T-cell (primary cell): ENCODE results near the gene HADHB. TPM values are rescaled to one million over a fixed set of nuclear protein-coding genes. Genes with fewer than 3 reads are reported as not detected.

Experiments
- ATAC-seq, 4 experiments: fragments of 200-7000 bp in 3 of 4; fragments of 150-1000 bp in 1 of 4; cut with Tn5 transposase; replicated peaks in 1 of 4; 1 replicate in 3 of 4; 2 replicates in 1 of 4; pipeline ENCODE4 v1.10.0; 2021; ENCODE audit warnings: moderate library complexity in 3 of 4, mild to moderate bottlenecking in 2 of 4, moderate number of reproducible peaks in 1 of 4
- CTCF ChIA-PET, 2 donors: fragments of 300-600 bp; sonication (Branson Sonifier 250); formaldehyde crosslinking; loops; one replicate each; lab custom pipeline; 2022; ENCODE audit warnings: antibody characterized with exemption in 2 of 2; lab: Charles Lee
- POLR2A ChIA-PET, 2 donors: fragments of 300-600 bp; sonication (Branson Sonifier 250); formaldehyde crosslinking; loops; one replicate each; lab custom pipeline; 2022; ENCODE audit warnings: antibody characterized with exemption in 2 of 2; lab: Charles Lee
- DNase-seq, 35 experiments: peaks; one replicate each; pipeline versions ENCODE4 v3.0.0 to v3.0.0-alpha.2; 2013 to 2023
- H3K27ac ChIP-seq: one replicate; pipeline ENCODE4 v1.5.1; 2013; ENCODE audit warnings: low read length
- H3K27me3 ChIP-seq, 2 experiments: replicated peaks in 1 of 2; 1 replicate in 1 of 2; 2 replicates in 1 of 2; pipeline versions ENCODE4 v1.6.1 to v1.7.0; 2013; ENCODE audit warnings: low read length in 1 of 2, mixed read lengths in 1 of 2; ENCODE audit not compliant: control insufficient read depth in 2 of 2, insufficient read depth in 2 of 2; ENCODE audit errors: extremely low read depth in 1 of 2
- H3K36me3 ChIP-seq, 2 donors: 1 replicate in 1 of 2; 2 replicates in 1 of 2; pipeline versions ENCODE4 v1.6.1 to v1.7.0; 2013; ENCODE audit warnings: low read length in 1 of 2; ENCODE audit not compliant: control insufficient read depth in 2 of 2, insufficient read depth in 1 of 2; ENCODE audit errors: extremely low read depth in 1 of 2
- H3K4me1 ChIP-seq, 2 experiments: 1 replicate in 1 of 2; 2 replicates in 1 of 2; pipeline versions ENCODE4 v1.6.1 to v1.7.0; 2013; ENCODE audit warnings: low read length in 2 of 2, mixed read lengths in 1 of 2; ENCODE audit not compliant: insufficient read depth in 2 of 2, control insufficient read depth in 1 of 2; ENCODE audit errors: extremely low read depth in 1 of 2
- H3K4me3 ChIP-seq, 2 donors: 1 replicate in 1 of 2; 2 replicates in 1 of 2; pipeline versions ENCODE4 v1.5.1 to v1.7.0; 2013; ENCODE audit warnings: mild to moderate bottlenecking in 2 of 2, low read length in 1 of 2, moderate library complexity in 1 of 2; ENCODE audit not compliant: control insufficient read depth in 1 of 2; ENCODE audit errors: extremely low read depth in 1 of 2
- H3K9me3 ChIP-seq: 2 replicates; pipeline ENCODE4 v1.7.0; 2013
- H3K27ac Mint-ChIP-seq, 2 donors: one replicate each; pipeline ENCODE4 v1.8.0; 2020 to 2021; ENCODE audit warnings: mild to moderate bottlenecking in 2 of 2, mixed read lengths in 2 of 2
- H3K27me3 Mint-ChIP-seq, 2 donors: one replicate each; pipeline ENCODE4 v1.8.0; 2021 to 2022; ENCODE audit warnings: mixed read lengths in 2 of 2
- H3K36me3 Mint-ChIP-seq: one replicate; pipeline ENCODE4 v1.8.0; 2021; ENCODE audit warnings: mixed read lengths
- H3K4me1 Mint-ChIP-seq, 3 donors: one replicate each; pipeline ENCODE4 v1.8.0; 2020 to 2022; ENCODE audit warnings: mixed read lengths in 3 of 3, mild to moderate bottlenecking in 1 of 3
- H3K4me3 Mint-ChIP-seq, 3 donors: one replicate each; pipeline ENCODE4 v1.8.0; 2020 to 2022; ENCODE audit warnings: mild to moderate bottlenecking in 3 of 3, mixed read lengths in 3 of 3, moderate library complexity in 3 of 3
- H3K9me3 Mint-ChIP-seq, 3 donors: one replicate each; pipeline ENCODE4 v1.8.0; 2020 to 2022; ENCODE audit warnings: mixed read lengths in 3 of 3
- WGBS: methylation state at CpG from one replicate; pipeline ENCODE4 v1.1.5; 2013; ENCODE audit warnings: missing lambda C conversion rate; ENCODE audit not compliant: insufficient coverage; 5-methylcytosine and 5-hydroxymethylcytosine counted together
- total RNA-seq, 35 experiments: library from RNA in 6 of 35; stranded (reverse) in 6 of 35; fragments of 120-200 nt in 1 of 35; gene quantifications; one replicate each; pipeline versions ENCODE4 v1.2.1 to v1.2.4 and lab custom pipeline; 2013 to 2026

HADHB gene
- total RNA-seq, 5 donors from 2014 or later (not counting 1 experiment from before 2014, with no cell fraction given) = 44.4 to 62.9 (median 54.3) TPM

GRCh38 chr2:26279886-26280285 is 35.1 kb downstream of the HADHB start:
- no peaks in the 10 kb centered on the region for H3K4me1 ChIP-seq
- H3K27ac ChIP-seq = no peak overlapping the region
- DNase-seq (no peak), ATAC-seq (no peak)
- no peaks in the 10 kb centered on the region for H3K4me1 Mint-ChIP-seq
- H3K27me3 ChIP-seq = no peaks in the 10 kb centered on the region
- CTCF ChIA-PET = no interaction called here
- peaks cover 4 to 69% of the 10 kb centered on the region in 2 donors for H3K36me3 ChIP-seq
- POLR2A ChIA-PET = no interaction called here
- peaks cover 60% of the 10 kb centered on the region for H3K36me3 Mint-ChIP-seq
- H3K27me3 Mint-ChIP-seq = no peaks in the 10 kb centered on the region
- H3K9me3 ChIP-seq = no peaks in the 10 kb centered on the region
- WGBS = no CpG with 5 or more reads among the region's 3 CpGs
- no peaks in the 10 kb centered on the region for H3K9me3 Mint-ChIP-seq
- no peak overlapping the region for H3K4me3 ChIP-seq
- H3K4me3 Mint-ChIP-seq = no peak overlapping the region
- H3K27ac Mint-ChIP-seq = no peak overlapping the region

- Mint-ChIP-seq H3K4me3 (no peak overlapping the region), H3K9me3 (no peaks in the 10 kb centered on the region), H3K4me1 (no peaks in the 10 kb centered on the region), H3K27ac (no peak overlapping the region), H3K36me3 (peaks cover 59% of the 10 kb centered on the region), H3K27me3 (no peaks in the 10 kb centered on the region)
- Histone ChIP-seq H3K9me3 (no peaks in the 10 kb centered on the region), H3K27me3 (no peaks in the 10 kb centered on the region), H3K4me3 (no peak overlapping the region), H3K27ac (no peak overlapping the region), H3K4me1 (no peaks in the 10 kb centered on the region), H3K36me3 (peaks cover 4 to 70% of the 10 kb centered on the region in 2 donors)
- WGBS = 88% methylated on average over 1 of the region's 2 CpGs
- POLR2A ChIA-PET = no interaction called here
- DNase-seq (no peak), ATAC-seq (no peak)
- CTCF ChIA-PET = no interaction called here
Observed at GRCh38 chr2:26281226-26281625, 36.5 kb downstream of the HADHB start.

GRCh38 chr2:26283606-26284005 is 38.9 kb downstream of the HADHB start:
- Histone ChIP-seq H3K36me3 (peaks cover 3 to 66% of the 10 kb centered on the region in 2 donors), H3K9me3 (no peaks in the 10 kb centered on the region), H3K4me3 (no peak overlapping the region), H3K27me3 (no peaks in the 10 kb centered on the region), H3K4me1 (no peaks in the 10 kb centered on the region), H3K27ac (no peak overlapping the region)
- Mint-ChIP-seq H3K9me3 (no peaks in the 10 kb centered on the region), H3K4me3 (no peak overlapping the region), H3K4me1 (no peaks in the 10 kb centered on the region), H3K27ac (no peak overlapping the region), H3K36me3 (peaks cover 53% of the 10 kb centered on the region), H3K27me3 (no peaks in the 10 kb centered on the region)
- ChIA-PET CTCF (no interaction called here), POLR2A (interaction anchor here in 1 of 2 donors (0.6 kb wide), 1 partner anchor 160 kb away, joined by 14 read pairs; no protein-coding TSS in a partner anchor)
- ATAC-seq (no peak), DNase-seq (no peak)
- WGBS = 83% methylated on average over 2 of the region's 2 CpGs

- POLR2A ChIA-PET = interaction anchor here in 1 of 2 donors (0.6 kb wide), 1 partner anchor 160 kb away, joined by 14 read pairs; no protein-coding TSS in a partner anchor
- WGBS = no CpG with 5 or more reads among the region's 3 CpGs
- H3K4me1 Mint-ChIP-seq = no peaks in the 10 kb centered on the region
Observed at GRCh38 chr2:26284132-26284531, 39.4 kb downstream of the HADHB start.

GRCh38 chr2:26285931-26286330 is 41.2 kb downstream of the HADHB start:
- Histone ChIP-seq H3K4me3 (no peak overlapping the region), H3K36me3 (peaks cover 3 to 53% of the 10 kb centered on the region in 2 donors), H3K9me3 (no peaks in the 10 kb centered on the region), H3K27ac (no peak overlapping the region), H3K4me1 (no peaks in the 10 kb centered on the region), H3K27me3 (no peaks in the 10 kb centered on the region)
- Mint-ChIP-seq H3K4me3 (no peak overlapping the region), H3K36me3 (peaks cover 46% of the 10 kb centered on the region), H3K27ac (no peak overlapping the region), H3K9me3 (no peaks in the 10 kb centered on the region), H3K4me1 (no peaks in the 10 kb centered on the region), H3K27me3 (no peaks in the 10 kb centered on the region)
- ChIA-PET POLR2A (interaction anchor here in 1 of 2 donors (0.7 kb wide), 1 partner anchor 43 kb away, joined by 7 read pairs; no protein-coding TSS in a partner anchor), CTCF (no interaction called here)
- no peak for DNase-seq
- no peak for ATAC-seq
- 100% methylated on average over 3 of the region's 3 CpGs for WGBS

More at GRCh38 chr2:26284132-26284531, 39.4 kb downstream of the HADHB start:
- Mint-ChIP-seq H3K27me3 (no peaks in the 10 kb centered on the region), H3K9me3 (no peaks in the 10 kb centered on the region), H3K36me3 (peaks cover 47% of the 10 kb centered on the region), H3K27ac (no peak overlapping the region), H3K4me3 (no peak overlapping the region)
- CTCF ChIA-PET = no interaction called here
- no peak for DNase-seq
- H3K4me3 ChIP-seq = no peak overlapping the region
- no peak overlapping the region for H3K27ac ChIP-seq
- no peaks in the 10 kb centered on the region for H3K9me3 ChIP-seq
- H3K36me3 ChIP-seq = peaks cover 3 to 63% of the 10 kb centered on the region in 2 donors
- no peak for ATAC-seq
- no peaks in the 10 kb centered on the region for H3K4me1 ChIP-seq
- no peaks in the 10 kb centered on the region for H3K27me3 ChIP-seq

GRCh38 chr2:26290001-26290400 is 45.3 kb downstream of the HADHB start:
- peaks cover 3 to 35% of the 10 kb centered on the region in 2 donors for H3K36me3 ChIP-seq
- DNase-seq = no peak
- no peak for ATAC-seq
- CTCF ChIA-PET = no interaction called here
- no peaks in the 10 kb centered on the region for H3K4me1 ChIP-seq
- Mint-ChIP-seq H3K27ac (no peak overlapping the region), H3K4me3 (no peak overlapping the region), H3K4me1 (no peaks in the 10 kb centered on the region), H3K27me3 (no peaks in the 10 kb centered on the region), H3K36me3 (peaks cover 21% of the 10 kb centered on the region), H3K9me3 (no peaks in the 10 kb centered on the region)
- H3K27ac ChIP-seq = no peak overlapping the region
- POLR2A ChIA-PET = no interaction called here
- no peak overlapping the region for H3K4me3 ChIP-seq
- H3K27me3 ChIP-seq = no peaks in the 10 kb centered on the region
- H3K9me3 ChIP-seq = no peaks in the 10 kb centered on the region
- WGBS = no CpG with 5 or more reads among the region's 1 CpG

GRCh38 chr2:26292646-26293045 is 47.9 kb downstream of the HADHB start:
- no peaks in the 10 kb centered on the region for H3K4me1 ChIP-seq
- ChIA-PET CTCF (no interaction called here), POLR2A (no interaction called here)
- no peaks in the 10 kb centered on the region for H3K9me3 ChIP-seq
- DNase-seq (no peak), ATAC-seq (no peak)
- no peak overlapping the region for H3K4me3 Mint-ChIP-seq
- no peak overlapping the region for H3K27ac ChIP-seq
- H3K27me3 ChIP-seq = no peaks in the 10 kb centered on the region
- H3K4me1 Mint-ChIP-seq = no peaks in the 10 kb centered on the region
- no CpG with 5 or more reads among the region's 6 CpGs for WGBS
- H3K4me3 ChIP-seq = no peak overlapping the region
- H3K36me3 ChIP-seq = peaks cover 0 to 17% of the 10 kb centered on the region in 2 donors
- H3K27me3 Mint-ChIP-seq = no peaks in the 10 kb centered on the region
- H3K9me3 Mint-ChIP-seq = no peaks in the 10 kb centered on the region
- no peak overlapping the region for H3K27ac Mint-ChIP-seq
- H3K36me3 Mint-ChIP-seq = peaks cover 10% of the 10 kb centered on the region
